ENCODE data around the gene SLX9.

DNA sequence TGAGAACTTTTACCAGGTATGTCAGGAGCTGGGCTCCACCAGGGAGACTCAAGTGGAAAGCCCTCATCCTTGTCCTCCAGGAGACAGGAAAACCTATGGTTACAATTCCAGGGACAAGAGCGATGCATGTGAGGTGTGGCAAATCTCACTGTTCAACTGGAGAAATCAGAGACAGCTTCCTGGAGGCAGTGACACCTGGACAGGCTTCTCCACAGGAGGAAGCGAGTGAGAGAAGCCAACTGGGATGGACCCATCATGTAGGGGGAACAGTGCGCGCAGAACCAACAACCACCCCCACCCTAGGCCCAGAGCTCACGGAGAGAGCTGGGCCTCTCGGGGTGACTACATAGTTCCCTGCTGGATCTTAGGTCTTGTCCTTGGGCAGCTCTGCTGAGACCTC, 5.6 kb upstream of the SLX9 start:
- no peak for TF ChIP-seq POLR2A (IDR thresholded peaks at IDR 0.05)
- TF ChIP-seq, protein P1, sequence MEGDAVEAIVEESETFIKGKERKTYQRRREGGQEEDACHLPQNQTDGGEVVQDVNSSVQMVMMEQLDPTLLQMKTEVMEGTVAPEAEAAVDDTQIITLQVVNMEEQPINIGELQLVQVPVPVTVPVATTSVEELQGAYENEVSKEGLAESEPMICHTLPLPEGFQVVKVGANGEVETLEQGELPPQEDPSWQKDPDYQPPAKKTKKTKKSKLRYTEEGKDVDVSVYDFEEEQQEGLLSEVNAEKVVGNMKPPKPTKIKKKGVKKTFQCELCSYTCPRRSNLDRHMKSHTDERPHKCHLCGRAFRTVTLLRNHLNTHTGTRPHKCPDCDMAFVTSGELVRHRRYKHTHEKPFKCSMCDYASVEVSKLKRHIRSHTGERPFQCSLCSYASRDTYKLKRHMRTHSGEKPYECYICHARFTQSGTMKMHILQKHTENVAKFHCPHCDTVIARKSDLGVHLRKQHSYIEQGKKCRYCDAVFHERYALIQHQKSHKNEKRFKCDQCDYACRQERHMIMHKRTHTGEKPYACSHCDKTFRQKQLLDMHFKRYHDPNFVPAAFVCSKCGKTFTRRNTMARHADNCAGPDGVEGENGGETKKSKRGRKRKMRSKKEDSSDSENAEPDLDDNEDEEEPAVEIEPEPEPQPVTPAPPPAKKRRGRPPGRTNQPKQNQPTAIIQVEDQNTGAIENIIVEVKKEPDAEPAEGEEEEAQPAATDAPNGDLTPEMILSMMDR (IDR thresholded peaks at IDR 0.05 in 8 of 11, conservative IDR thresholded peaks at IDR 0.05 in 3 of 11) = no peak
- no peak for TF ChIP-seq POLR2AphosphoS5 (IDR thresholded peaks at IDR 0.05)
